Peyer's patch (tissue), 4 donors: Measurements from ENCODE around the gene UACA. TPM values are rescaled to one million over a fixed set of nuclear protein-coding genes. Genes with fewer than 3 reads are reported as not detected.

Experiments used
- DNase-seq, 3 donors: peaks; one replicate each; pipeline ENCODE4 v3.0.0-alpha.2; 2017 to 2019
- H3K27ac ChIP-seq, 4 donors: fragments of 200-600 bp; sonication (generic); one replicate each; pipeline ENCODE4 v1.5.1; 2016 to 2019
- H3K27me3 ChIP-seq, 2 donors: fragments of 200-600 bp; sonication (generic); one replicate each; pipeline ENCODE4 v1.5.1; 2019
- H3K36me3 ChIP-seq, 3 donors: fragments of 200-600 bp; sonication (generic); one replicate each; pipeline ENCODE4 v1.5.1; 2016 to 2019
- H3K4me1 ChIP-seq, 4 donors: fragments of 200-600 bp; sonication (generic); one replicate each; pipeline ENCODE4 v1.5.1; 2016 to 2019
- H3K4me3 ChIP-seq, 4 donors: fragments of 200-600 bp; sonication (generic); 1 replicate in 3 of 4; 2 replicates in 1 of 4; pipeline ENCODE4 v1.5.1; 2016 to 2019; ENCODE audit warnings: mild to moderate bottlenecking in 1 of 4
- H3K9me3 ChIP-seq, 4 donors: fragments of 200-600 bp; sonication (generic); one replicate each; pipeline ENCODE4 v1.5.1; 2016 to 2019; ENCODE audit warnings: mild to moderate bottlenecking in 1 of 4
- CTCF ChIP-seq, 6 experiments: fragments of 450-650 bp in 4 of 6; fragments of 200-600 bp in 2 of 6; sonication (generic) in 1 of 6; IDR thresholded peaks; one replicate each; pipeline ENCODE4 v1.5.1; 2017 to 2019; ENCODE audit warnings: antibody characterized with exemption in 6 of 6, mild to moderate bottlenecking in 3 of 6, moderate library complexity in 1 of 6
- POLR2A ChIP-seq, 2 donors: fragments of 450-650 bp; IDR thresholded peaks; one replicate each; pipeline ENCODE4 v1.5.1; 2017; ENCODE audit warnings: antibody characterized with exemption in 2 of 2, mild to moderate bottlenecking in 2 of 2, moderate library complexity in 2 of 2
- total RNA-seq, 4 donors: library from RNA; depleted of rRNA; stranded (reverse); fragments of >200 nt; gene quantifications; one replicate each; pipeline ENCODE4 v1.1.0, GENCODE V29; 2016

The UACA gene
- total RNA-seq, 4 donors from 2014 or later = 41.8 to 59.1 (median 46.9) TPM

- Histone ChIP-seq H3K4me1 (peaks cover 0 to 14% (median 0%) of the 10 kb centered on the region in 4 donors), H3K27me3 (no peaks in the 10 kb centered on the region), H3K27ac (no peak overlapping the region), H3K4me3 (no peak overlapping the region), H3K9me3 (no peaks in the 10 kb centered on the region), H3K36me3 (peaks cover 0 to 4% (median 0%) of the 10 kb centered on the region in 3 donors)
- no peak for DNase-seq
- TF ChIP-seq CTCF (IDR thresholded peaks at IDR 0.05) = no peak
- TF ChIP-seq POLR2A (IDR thresholded peaks at IDR 0.05) = no peak
Observed at GRCh38 chr15:70698426-70698825, 64.9 kb downstream of the UACA start.

DNA sequence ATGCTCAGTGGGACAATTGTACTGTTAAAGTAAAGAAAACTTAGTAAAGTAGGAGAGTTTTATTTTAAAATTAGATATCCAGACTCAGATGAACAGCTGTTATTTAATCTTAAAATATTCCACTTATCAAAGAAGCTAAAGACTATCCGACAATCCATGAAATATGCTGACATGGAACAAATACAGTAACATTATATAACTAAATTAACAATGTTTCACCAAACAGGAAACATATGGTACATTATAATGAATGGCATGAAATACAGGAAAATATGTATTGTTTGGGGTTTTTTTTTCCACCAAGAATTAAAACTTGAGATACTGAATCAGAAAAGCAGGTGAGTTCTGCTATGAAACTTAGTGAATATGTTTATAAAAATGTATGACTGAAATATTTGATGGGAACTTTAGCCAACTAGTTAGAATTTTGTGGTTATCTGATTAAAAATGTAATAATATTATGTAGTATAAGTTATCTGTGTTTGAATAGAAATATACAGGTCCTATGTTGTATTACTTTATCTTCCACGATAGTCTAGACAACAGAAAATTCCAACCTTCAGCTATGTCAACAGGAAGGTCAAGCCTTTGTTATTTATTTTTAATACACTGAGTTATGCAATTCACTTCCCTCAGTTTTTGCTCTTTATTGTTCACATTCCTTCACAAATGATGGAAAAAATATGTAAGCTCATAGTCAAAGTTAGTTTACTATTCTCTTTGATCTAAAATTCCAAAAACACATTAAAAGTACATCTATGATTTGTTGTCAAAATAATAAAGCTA is 72.7 kb downstream of the UACA start:
- H3K4me3 ChIP-seq = no peak overlapping the region
- H3K27ac ChIP-seq = no peak overlapping the region
- no peaks in the 10 kb centered on the region for H3K27me3 ChIP-seq
- no peak for TF ChIP-seq CTCF (IDR thresholded peaks at IDR 0.05)
- TF ChIP-seq POLR2A (IDR thresholded peaks at IDR 0.05) = no peak
- no peaks in the 10 kb centered on the region for H3K4me1 ChIP-seq
- H3K9me3 ChIP-seq = no peaks in the 10 kb centered on the region
- no peak for DNase-seq
- H3K36me3 ChIP-seq = peaks cover 0 to 10% (median 0%) of the 10 kb centered on the region in 3 donors

DNA sequence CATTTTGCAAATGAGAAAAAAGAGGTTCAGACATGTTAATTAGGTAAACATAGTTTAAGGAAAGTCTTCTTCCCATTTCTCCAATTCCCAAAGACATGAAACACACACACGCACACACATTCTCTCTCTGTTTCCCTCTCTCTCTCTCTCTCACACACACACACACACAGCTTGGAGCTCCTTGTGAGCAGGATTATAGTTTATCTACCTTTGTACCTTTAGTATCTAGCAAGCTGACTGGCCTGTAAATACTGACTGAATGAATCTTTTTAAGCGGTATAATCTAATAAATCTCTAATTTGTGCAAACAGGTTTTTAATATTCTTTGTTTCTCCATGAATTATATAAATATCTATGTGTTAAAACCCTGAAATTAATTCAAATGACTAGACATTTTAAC is 73.3 kb downstream of the UACA start:
- H3K4me1 ChIP-seq = no peaks in the 10 kb centered on the region
- no peak for DNase-seq
- no peaks in the 10 kb centered on the region for H3K27me3 ChIP-seq

DNA sequence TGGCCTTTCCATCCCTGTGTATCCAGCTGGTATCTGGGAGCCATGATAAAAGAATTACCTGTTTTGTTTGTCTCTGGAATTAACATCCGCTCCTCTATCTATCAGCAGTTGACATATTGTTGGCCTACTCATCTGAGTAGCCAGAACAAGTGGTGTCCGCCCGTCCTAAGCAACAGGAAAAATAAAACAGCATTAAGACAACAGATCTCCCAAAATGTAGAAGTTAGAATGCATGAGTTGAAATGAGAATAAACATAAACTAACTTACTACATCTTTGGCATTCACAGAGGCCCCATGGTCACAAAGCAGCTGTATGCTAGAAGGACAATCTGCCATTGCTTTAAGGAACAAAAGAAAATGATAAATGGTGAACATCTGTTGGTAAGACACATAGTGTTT is 75.9 kb downstream of the UACA start:
- no peak overlapping the region for H3K4me3 ChIP-seq
- no peak overlapping the region for H3K27ac ChIP-seq
- no peak for DNase-seq
- H3K27me3 ChIP-seq = no peaks in the 10 kb centered on the region
- no peaks in the 10 kb centered on the region for H3K4me1 ChIP-seq
- no peaks in the 10 kb centered on the region for H3K9me3 ChIP-seq
- TF ChIP-seq CTCF (IDR thresholded peaks at IDR 0.05) = no peak
- TF ChIP-seq POLR2A (IDR thresholded peaks at IDR 0.05) = no peak
- peaks cover 0 to 5% (median 0%) of the 10 kb centered on the region in 3 donors for H3K36me3 ChIP-seq

More for the DNA sequence above, 73.3 kb downstream of the UACA start:
- no peak overlapping the region for H3K27ac ChIP-seq
- no peak for TF ChIP-seq CTCF (IDR thresholded peaks at IDR 0.05)
- no peak for TF ChIP-seq POLR2A (IDR thresholded peaks at IDR 0.05)
- H3K4me3 ChIP-seq = no peak overlapping the region
- H3K36me3 ChIP-seq = peaks cover 0 to 10% (median 0%) of the 10 kb centered on the region in 3 donors
- H3K9me3 ChIP-seq = no peaks in the 10 kb centered on the region

DNA sequence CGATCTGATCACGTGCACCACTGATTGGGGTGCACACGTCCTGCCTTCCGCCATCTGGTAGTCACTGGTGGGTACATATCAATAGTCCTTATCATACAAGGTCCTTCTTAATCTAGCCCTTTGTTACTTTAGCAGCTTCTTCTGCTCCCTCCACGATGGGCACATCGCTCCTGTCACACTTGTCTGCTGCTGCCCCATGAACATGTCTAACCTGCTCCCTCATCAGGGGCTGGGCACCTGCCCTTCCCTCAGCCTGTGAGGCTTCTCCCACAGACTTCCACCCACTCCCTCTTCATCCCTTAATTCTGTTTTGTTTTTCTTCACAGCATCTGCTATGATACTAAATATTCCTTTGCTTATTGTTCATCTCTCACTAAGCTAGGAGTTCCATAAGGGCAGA is 82.5 kb downstream of the UACA start:
- no peaks in the 10 kb centered on the region for H3K9me3 ChIP-seq
- H3K4me1 ChIP-seq = no peaks in the 10 kb centered on the region
- no peak for TF ChIP-seq POLR2A (IDR thresholded peaks at IDR 0.05)
- no peak for TF ChIP-seq CTCF (IDR thresholded peaks at IDR 0.05)
- no peak overlapping the region for H3K4me3 ChIP-seq
- H3K27ac ChIP-seq = no peak overlapping the region
- H3K27me3 ChIP-seq = no peaks in the 10 kb centered on the region
- H3K36me3 ChIP-seq = peaks cover 0 to 7% (median 0%) of the 10 kb centered on the region in 3 donors
- DNase-seq = no peak
